ENCODE results near the gene STIM1. TPM values are rescaled to one million over a fixed set of nuclear protein-coding genes. Genes with fewer than 3 reads are reported as not detected.

The STIM1 gene
- total and polyA plus RNA-seq, 10 of the 15 experiments (the other 5 are each of a cell fraction or from before 2014, with no cell fraction given), result 8.6 to 57.7 (median 29.3) TPM

- TF ChIP-seq ZBTB40 (IDR thresholded peaks at IDR 0.05; ENCODE audit: borderline replicate concordance) (no peak), NFXL1 (IDR thresholded peaks at IDR 0.05; ENCODE audit: borderline replicate concordance) (no peak), MTA2 (IDR thresholded peaks at IDR 0.05; ENCODE audit: low read depth) (peak; percentile 47; the same call in 1 of the 2 replicates), SMC3 (IDR thresholded peaks at IDR 0.05; ENCODE audit: borderline replicate concordance, low read length) (no peak), CBFB (IDR thresholded peaks at IDR 0.05; ENCODE audit: low read depth) (no peak), NR2F1 (conservative IDR thresholded peaks at IDR 0.05) (no peak), SIX5 (IDR thresholded peaks at IDR 0.05; ENCODE audit: low read depth, low read length, severe bottlenecking) (no peak), POLR2AphosphoS5 (IDR thresholded peaks at IDR 0.05; ENCODE audit: low read length) (0 out of 2 replicates have a peak, but pooled peaks have one; percentile 20), NKRF (conservative IDR thresholded peaks at IDR 0.05) (no peak), YBX1 (IDR thresholded peaks at IDR 0.05) (no peak), TCF12 (IDR thresholded peaks at IDR 0.05; ENCODE audit: low read depth, low read length) (no peak), SREBF1 (IDR thresholded peaks at IDR 0.05; ENCODE audit: low read length) (no peak), NFYB (IDR thresholded peaks at IDR 0.05; ENCODE audit: insufficient read depth, low read depth, low read length) (no peak)
These were observed 25.3 kb downstream of the STIM1 start (continued) for GRCh38 chr11:3880724-3881123.

All from GM12878 (cell line).